ENCODE results near the gene NFKBIZ.

NFKBIZ gene

GRCh38 chr3:101848754-101849713 is at the start of gene NFKBIZ:
Gene NFKBIZ (plus strand): TSS chr3:101849514. CDS start chr3:101849629, 115 bp downstream.
- peak; percentile 96 for DNase-seq (ENCODE audit: low spot score)

GRCh38 chr3:101801174-101801573 is 48.1 kb upstream of the NFKBIZ start:
- DNase-seq (ENCODE audit: low spot score) = no peak

DNA sequence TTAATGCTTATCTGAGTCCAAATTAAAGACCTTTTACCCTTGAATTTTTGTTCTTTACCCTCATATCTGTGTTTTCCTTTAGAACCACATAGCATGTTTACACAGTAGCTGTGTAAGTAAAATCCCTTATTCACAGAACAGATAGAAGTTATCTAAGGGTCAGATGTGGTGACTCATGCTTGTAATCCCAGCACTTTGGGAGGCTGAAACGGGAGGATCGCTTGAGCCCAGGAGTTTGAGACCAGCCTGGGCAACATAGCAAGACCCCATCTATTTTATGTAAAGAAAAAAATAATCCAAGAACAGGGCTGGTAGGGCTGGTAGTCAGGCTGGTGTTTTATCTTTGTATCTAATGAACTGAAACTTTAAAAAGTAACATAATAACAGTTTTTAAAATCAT is 47.1 kb upstream of the NFKBIZ start:
- no peak for DNase-seq (ENCODE audit: low spot score)

GRCh38 chr3:101803173-101803782 is 46.0 kb upstream of the NFKBIZ start:
- DNase-seq (ENCODE audit: low spot score) = peak; percentile 51

- DNase-seq (ENCODE audit: low spot score) = no peak
Observed at GRCh38 chr3:101803939-101804338, 45.4 kb upstream of the NFKBIZ start.

DNA sequence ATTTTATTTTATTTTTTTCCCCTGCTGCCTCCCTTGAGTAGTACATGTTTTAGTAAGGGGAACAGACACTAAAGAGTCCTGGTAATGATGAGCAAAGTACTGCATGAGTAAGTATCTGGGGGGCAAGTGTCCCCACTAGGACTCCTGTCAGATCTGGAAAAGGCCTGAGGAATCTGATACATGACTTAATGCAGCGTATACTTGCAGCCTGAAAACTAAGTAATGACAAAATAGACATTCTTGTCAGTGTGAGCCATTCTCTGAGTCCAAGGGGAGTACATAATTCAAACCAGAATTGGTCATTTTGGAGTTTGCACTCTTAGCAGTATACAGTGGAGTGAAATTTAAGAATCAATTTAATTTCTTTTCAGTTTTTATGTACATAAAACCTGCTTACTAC is 42.8 kb upstream of the NFKBIZ start:
- no peak for DNase-seq (ENCODE audit: low spot score)

DNA sequence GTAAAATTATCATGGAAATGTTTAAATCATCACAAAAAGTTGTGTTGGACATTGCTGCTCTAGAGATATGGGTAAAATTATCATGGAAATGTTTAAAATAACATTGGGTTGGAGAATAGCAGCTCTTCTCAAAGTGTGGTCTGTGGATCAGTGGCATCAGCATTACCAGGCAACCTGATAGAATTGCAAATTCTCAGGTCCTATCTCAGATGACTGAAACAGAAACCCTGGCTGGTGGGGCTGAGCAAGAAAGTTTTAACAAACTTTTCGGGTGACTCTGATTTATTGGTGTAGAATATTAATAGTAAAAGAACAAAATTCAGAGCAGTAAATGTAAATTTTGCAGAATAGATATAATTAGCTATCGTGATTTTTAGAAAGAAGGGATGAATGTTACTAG is 41.4 kb upstream of the NFKBIZ start:
- no peak for DNase-seq (ENCODE audit: low spot score)

GRCh38 chr3:101809178-101810021 is 39.9 kb upstream of the NFKBIZ start:
- DNase-seq (ENCODE audit: low spot score) = peak; percentile 41

- DNase-seq (ENCODE audit: low spot score) = no peak
Observed at GRCh38 chr3:101810022-101810418, 39.3 kb upstream of the NFKBIZ start.

- no peak for DNase-seq (ENCODE audit: low spot score)
Observed at GRCh38 chr3:101811875-101812274, 37.4 kb upstream of the NFKBIZ start.

DNA sequence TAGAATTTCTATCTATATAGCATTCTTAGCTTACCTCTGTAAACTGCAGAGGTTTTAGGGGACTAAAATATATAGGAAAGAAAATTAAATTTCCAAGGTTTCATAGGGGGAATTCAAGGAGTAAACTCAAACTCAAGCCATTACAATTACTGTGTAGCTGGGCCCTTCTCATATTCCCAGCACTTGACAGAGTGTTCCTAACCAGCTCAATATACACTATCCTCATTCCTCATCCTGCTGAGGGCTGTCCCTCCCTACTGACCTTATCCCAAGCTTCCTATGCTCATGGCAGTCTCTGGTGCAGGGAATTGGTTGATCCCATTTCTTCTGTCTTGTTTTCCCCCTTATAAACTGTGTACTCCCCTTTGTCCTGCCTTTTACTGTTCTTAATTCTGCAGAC is 36.4 kb upstream of the NFKBIZ start:
- no peak for DNase-seq (ENCODE audit: low spot score)

GRCh38 chr3:101813817-101814440 is 35.4 kb upstream of the NFKBIZ start:
- no peak for DNase-seq (ENCODE audit: low spot score)

GRCh38 chr3:101814835-101815234 is 34.5 kb upstream of the NFKBIZ start:
- peak; percentile 32 for DNase-seq (ENCODE audit: low spot score)

GRCh38 chr3:101816215-101817149 is 32.8 kb upstream of the NFKBIZ start:
- no peak for DNase-seq (ENCODE audit: low spot score)

DNA sequence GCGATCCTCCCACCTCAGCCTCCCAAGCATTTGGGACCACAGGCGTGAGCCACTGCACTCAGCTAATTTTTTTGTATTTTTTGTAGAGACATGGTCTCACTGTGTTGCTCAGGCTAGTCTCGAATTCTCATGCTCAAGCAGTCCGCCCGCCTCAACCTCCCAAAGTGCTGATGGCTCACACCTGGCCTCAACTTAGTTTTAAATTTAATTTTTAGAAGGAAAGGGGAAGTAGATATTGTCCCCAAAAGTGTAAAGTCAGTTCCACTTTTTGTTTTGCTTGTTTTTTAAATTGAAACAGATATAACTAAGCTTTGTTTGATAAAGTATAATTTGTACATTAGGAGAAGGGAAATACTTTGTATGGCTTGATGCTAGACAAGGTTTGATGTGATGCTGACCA is 31.3 kb upstream of the NFKBIZ start:
- no peak for DNase-seq (ENCODE audit: low spot score)

GRCh38 chr3:101819649-101820206 is 29.6 kb upstream of the NFKBIZ start:
- DNase-seq (ENCODE audit: low spot score) = no peak

GRCh38 chr3:101821503-101821902 is 27.8 kb upstream of the NFKBIZ start:
- DNase-seq (ENCODE audit: low spot score) = no peak

DNA sequence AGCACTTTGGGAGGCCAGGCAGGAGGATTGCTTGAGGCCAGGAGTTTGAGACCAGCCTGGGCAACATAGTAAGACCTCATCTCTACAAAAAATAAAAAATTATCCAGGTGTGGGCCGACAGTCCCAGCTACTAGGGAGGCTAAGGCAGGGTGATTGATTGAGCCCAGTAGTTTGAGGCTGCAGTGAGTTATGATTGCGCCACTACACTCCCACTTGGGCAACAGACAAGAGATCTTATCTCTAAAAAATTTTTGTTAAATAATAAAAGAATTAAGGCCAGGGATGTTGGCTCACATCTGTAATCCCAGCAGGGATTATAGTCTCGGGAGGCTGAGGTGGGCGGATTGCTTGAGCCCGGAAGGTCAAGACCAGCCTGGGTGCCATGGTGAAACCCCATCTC is 25.8 kb upstream of the NFKBIZ start:
- DNase-seq (ENCODE audit: low spot score) = no peak

DNA sequence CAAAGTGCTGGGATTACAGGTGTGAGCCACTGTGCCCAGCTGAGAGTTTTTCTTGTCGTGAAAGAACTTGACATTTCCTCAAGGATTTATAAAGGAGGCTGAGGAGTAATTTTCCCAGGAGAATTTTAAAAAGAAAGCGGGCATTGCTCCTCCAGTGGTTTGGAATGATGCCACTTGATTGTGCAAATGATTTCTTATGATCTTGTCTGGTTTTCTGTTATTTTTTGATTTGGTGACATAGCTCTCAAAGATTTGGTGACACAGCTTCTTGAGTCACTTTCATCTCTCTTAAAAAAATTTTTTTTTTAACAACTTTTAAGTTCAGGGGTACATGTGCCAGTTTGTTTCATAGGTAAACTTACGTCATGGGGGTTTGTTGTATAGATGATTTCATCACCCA is 24.6 kb upstream of the NFKBIZ start:
- DNase-seq (ENCODE audit: low spot score) = no peak

- no peak for DNase-seq (ENCODE audit: low spot score)
Observed at GRCh38 chr3:101825904-101826445, 23.3 kb upstream of the NFKBIZ start.
